Memory B cell (primary cell): Measurements from ENCODE around the gene PVR.
"Not testable (repeated sequence)": the region's sequence is repeated elsewhere in the genome, so short reads cannot be mapped to it uniquely, and the experiment has no call there.

Experiments used
- ATAC-seq: fragments of 150-1000 bp; cut with Tn5 transposase; 2 replicates; pipeline ENCODE4 v1.10.0; 2021; ENCODE audit warnings: low read depth, mild to moderate bottlenecking, moderate library complexity
- DNase-seq, 2 donors: peaks; one replicate each; pipeline ENCODE4 v3.0.0; 2022; ENCODE audit warnings: low spot score in 2 of 2
- H3K27ac Mint-ChIP-seq: one replicate; pipeline ENCODE4 v1.8.0; 2022; ENCODE audit warnings: mild to moderate bottlenecking, moderate library complexity, mixed read lengths
- H3K27me3 Mint-ChIP-seq: one replicate; pipeline ENCODE4 v1.8.0; 2022; ENCODE audit warnings: mixed read lengths
- H3K36me3 Mint-ChIP-seq: one replicate; pipeline ENCODE4 v1.8.0; 2022; ENCODE audit warnings: mild to moderate bottlenecking, mixed read lengths
- H3K4me1 Mint-ChIP-seq: one replicate; pipeline ENCODE4 v1.8.0; 2022; ENCODE audit warnings: mixed read lengths
- H3K4me3 Mint-ChIP-seq: one replicate; pipeline ENCODE4 v1.8.0; 2022; ENCODE audit warnings: mild to moderate bottlenecking, moderate library complexity, mixed read lengths
- H3K9me3 Mint-ChIP-seq: one replicate; pipeline ENCODE4 v1.8.0; 2022; ENCODE audit warnings: mixed read lengths

Gene PVR

GRCh38 chr19:44663996-44664395 lies 20.3 kb downstream of the PVR start:
- DNase-seq (no peak), ATAC-seq (no peak)
- no peaks in the 10 kb centered on the region for H3K4me1 Mint-ChIP-seq
- H3K4me3 Mint-ChIP-seq: no peak overlapping the region
- H3K27ac Mint-ChIP-seq: no peak overlapping the region
- no peaks in the 10 kb centered on the region for H3K36me3 Mint-ChIP-seq
- peaks cover 4% of the 10 kb centered on the region for H3K27me3 Mint-ChIP-seq
- H3K9me3 Mint-ChIP-seq: no peaks in the 10 kb centered on the region

GRCh38 chr19:44664976-44665375 lies 21.3 kb downstream of the PVR start:
- Mint-ChIP-seq H3K9me3 (no peaks in the 10 kb centered on the region), H3K27ac (no peak overlapping the region), H3K4me3 (no peak overlapping the region), H3K4me1 (no peaks in the 10 kb centered on the region), H3K36me3 (no peaks in the 10 kb centered on the region), H3K27me3 (peaks cover 9% of the 10 kb centered on the region)
- ATAC-seq (no peak), DNase-seq (no peak)

GRCh38 chr19:44666852-44667556 lies 23.3 kb downstream of the PVR start:
- Mint-ChIP-seq H3K27me3 (peaks cover 9% of the 10 kb centered on the region), H3K4me1 (no peaks in the 10 kb centered on the region), H3K27ac (no peak overlapping the region), H3K36me3 (no peaks in the 10 kb centered on the region), H3K9me3 (no peaks in the 10 kb centered on the region), H3K4me3 (no peak overlapping the region)
- DNase-seq (no peak), ATAC-seq (no peak)

- no peaks in the 10 kb centered on the region for H3K9me3 Mint-ChIP-seq
- H3K4me1 Mint-ChIP-seq: no peaks in the 10 kb centered on the region
- DNase-seq (no peak), ATAC-seq (no peak)
- peaks cover 6% of the 10 kb centered on the region for H3K27me3 Mint-ChIP-seq
- H3K27ac Mint-ChIP-seq: no peak overlapping the region
- no peak overlapping the region for H3K4me3 Mint-ChIP-seq
- no peaks in the 10 kb centered on the region for H3K36me3 Mint-ChIP-seq
Observed at GRCh38 chr19:44668985-44669764, 25.5 kb downstream of the PVR start.

GRCh38 chr19:44670027-44670426 lies 26.3 kb downstream of the PVR start:
- not testable (repeated sequence) for H3K36me3 Mint-ChIP-seq, H3K4me3 Mint-ChIP-seq, H3K9me3 Mint-ChIP-seq, H3K4me1 Mint-ChIP-seq, H3K27me3 Mint-ChIP-seq, H3K27ac Mint-ChIP-seq, DNase-seq, ATAC-seq

- Mint-ChIP-seq H3K27ac (no peak within 1 kb of the TSS), H3K4me1 (no peaks in the 10 kb centered on the region), H3K4me3 (no peak within 1 kb of the TSS)
Observed at GRCh38 chr19:44671400-44671799, 27.7 kb downstream of the PVR start, which contains the start of gene CEACAM19. CEACAM19 (plus strand) TSS chr19:44671482; CDS start chr19:44671932, 450 bp downstream.

GRCh38 chr19:44672226-44672625 lies 28.5 kb downstream of the PVR start:
- Mint-ChIP-seq H3K27ac (no peak overlapping the region), H3K4me3 (no peak overlapping the region), H3K9me3 (no peaks in the 10 kb centered on the region), H3K4me1 (no peaks in the 10 kb centered on the region), H3K27me3 (peaks cover 9% of the 10 kb centered on the region), H3K36me3 (no peaks in the 10 kb centered on the region)
- no peak for ATAC-seq
- DNase-seq: no peak

More at GRCh38 chr19:44671400-44671799, 27.7 kb downstream of the PVR start, which contains the start of gene CEACAM19:
- DNase-seq (no peak), ATAC-seq (no peak)
- Mint-ChIP-seq H3K27me3 (peaks cover 9% of the 10 kb centered on the region), H3K36me3 (no peaks in the 10 kb centered on the region), H3K9me3 (no peaks in the 10 kb centered on the region)

GRCh38 chr19:44673510-44673909 lies 29.8 kb downstream of the PVR start:
- Mint-ChIP-seq H3K27me3 (peaks cover 9% of the 10 kb centered on the region), H3K9me3 (no peaks in the 10 kb centered on the region), H3K36me3 (no peaks in the 10 kb centered on the region), H3K4me3 (no peak overlapping the region), H3K4me1 (no peaks in the 10 kb centered on the region), H3K27ac (no peak overlapping the region)
- ATAC-seq: no peak
- DNase-seq: no peak

GRCh38 chr19:44675521-44675920 lies 31.8 kb downstream of the PVR start:
- H3K27me3 Mint-ChIP-seq: peaks cover 10% of the 10 kb centered on the region
- H3K9me3 Mint-ChIP-seq: no peaks in the 10 kb centered on the region
- H3K27ac Mint-ChIP-seq: no peak overlapping the region

GRCh38 chr19:44677019-44677811 lies 33.5 kb downstream of the PVR start:
- Mint-ChIP-seq H3K4me3 (no peak overlapping the region), H3K9me3 (no peaks in the 10 kb centered on the region), H3K27ac (no peak overlapping the region), H3K27me3 (peaks cover 12% of the 10 kb centered on the region), H3K36me3 (no peaks in the 10 kb centered on the region), H3K4me1 (no peaks in the 10 kb centered on the region)
- ATAC-seq (no peak), DNase-seq (no peak)

More at GRCh38 chr19:44675521-44675920, 31.8 kb downstream of the PVR start:
- Mint-ChIP-seq H3K36me3 (no peaks in the 10 kb centered on the region), H3K4me1 (no peaks in the 10 kb centered on the region), H3K4me3 (no peak overlapping the region)
- ATAC-seq (no peak), DNase-seq (no peak)

- DNase-seq (no peak), ATAC-seq (no peak)
- Mint-ChIP-seq H3K36me3 (no peaks in the 10 kb centered on the region), H3K27ac (no peak overlapping the region), H3K4me3 (no peak overlapping the region), H3K27me3 (peaks cover 13% of the 10 kb centered on the region), H3K4me1 (peaks cover 7% of the 10 kb centered on the region), H3K9me3 (no peaks in the 10 kb centered on the region)
Observed at GRCh38 chr19:44680536-44680935, 36.8 kb downstream of the PVR start.

GRCh38 chr19:44681992-44682790 lies 38.5 kb downstream of the PVR start:
- H3K4me1 Mint-ChIP-seq: peaks cover 7% of the 10 kb centered on the region
- no peak overlapping the region for H3K27ac Mint-ChIP-seq
- no peak for DNase-seq
- H3K9me3 Mint-ChIP-seq: no peaks in the 10 kb centered on the region
- no peaks in the 10 kb centered on the region for H3K36me3 Mint-ChIP-seq
- H3K27me3 Mint-ChIP-seq: peaks cover 17% of the 10 kb centered on the region
- H3K4me3 Mint-ChIP-seq: no peak overlapping the region
- no peak for ATAC-seq

GRCh38 chr19:44682807-44683206 lies 39.1 kb downstream of the PVR start:
- H3K4me3 Mint-ChIP-seq: no peak overlapping the region
- no peaks in the 10 kb centered on the region for H3K36me3 Mint-ChIP-seq
- ATAC-seq (no peak), DNase-seq (no peak)
- peaks cover 17% of the 10 kb centered on the region for H3K27me3 Mint-ChIP-seq
- H3K27ac Mint-ChIP-seq: no peak overlapping the region
- no peaks in the 10 kb centered on the region for H3K9me3 Mint-ChIP-seq
- H3K4me1 Mint-ChIP-seq: peaks cover 7% of the 10 kb centered on the region
